ENCODE measurements around the gene KRTAP4-8.
"Not testable (repeated sequence)": the region's sequence is repeated elsewhere in the genome, so short reads cannot be mapped to it uniquely, and the experiment has no call there.

KRTAP4-8 gene

GRCh38 chr17:41098042-41098441 is at the start of gene KRTAP4-8:
KRTAP4-8 (minus strand) TSS chr17:41098142; CDS start chr17:41098084, 58 bp downstream.
- no peak for FAIRE-seq

DNA sequence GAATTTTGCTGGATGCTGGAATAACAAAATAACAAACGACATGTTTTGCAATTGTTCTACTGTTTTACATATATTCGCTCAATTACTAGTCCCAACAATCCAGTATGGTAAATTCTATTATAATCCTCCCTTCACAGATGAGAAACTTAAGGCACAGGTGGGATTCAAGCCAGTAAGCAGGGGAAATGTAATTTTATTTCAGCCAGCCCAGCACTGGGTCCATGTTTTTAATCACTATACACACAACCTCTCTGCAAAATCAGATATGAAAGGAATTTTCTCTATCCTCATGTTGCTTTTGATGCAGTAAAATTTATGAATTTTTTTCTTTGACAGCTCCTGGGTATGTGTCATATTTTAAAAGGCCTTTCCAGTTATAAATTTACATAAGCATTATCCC is 47.3 kb upstream of the KRTAP4-8 start:
- no peak for FAIRE-seq

GRCh38 chr17:41144846-41145245 is 46.9 kb upstream of the KRTAP4-8 start:
- no peak for FAIRE-seq

GRCh38 chr17:41141361-41141760 is 43.4 kb upstream of the KRTAP4-8 start:
- no peak for FAIRE-seq

DNA sequence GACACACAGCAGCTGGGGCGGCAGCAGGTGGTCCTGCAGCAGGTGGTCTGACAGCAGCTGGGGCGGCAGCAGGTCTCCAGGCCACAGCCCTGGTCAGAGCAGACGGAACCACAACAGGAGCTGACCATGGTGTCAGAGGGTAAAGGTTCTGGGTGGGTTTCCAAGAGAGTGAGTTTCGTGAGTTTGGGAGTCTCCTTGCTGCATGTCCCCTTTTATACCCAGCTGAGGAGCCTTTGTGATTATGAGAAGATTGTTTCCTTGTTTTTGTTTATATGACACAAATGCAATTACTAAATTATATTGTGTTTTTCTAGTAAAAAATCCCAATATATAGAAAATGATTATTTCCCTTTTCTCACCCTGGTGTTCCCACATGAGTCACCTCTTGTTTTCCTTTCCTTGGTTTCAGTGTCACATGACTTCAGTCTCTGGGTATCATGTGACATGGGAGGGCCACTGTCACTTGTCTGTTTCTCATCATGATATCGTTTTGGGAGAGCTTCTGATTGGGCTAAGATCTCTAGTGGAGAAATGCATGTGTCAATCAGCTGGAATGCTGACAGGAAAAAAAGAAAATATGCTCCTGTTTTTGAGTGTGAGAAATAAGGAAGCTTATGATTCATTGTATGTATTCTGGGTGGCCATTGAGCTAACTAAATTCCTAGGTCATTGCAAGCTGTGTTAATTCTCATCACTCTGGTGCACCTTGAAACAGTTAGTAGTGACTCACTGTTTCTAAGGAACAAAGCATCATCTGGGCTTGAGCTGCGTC is 42.6 kb upstream of the KRTAP4-8 start, which contains the start of gene KRTAP4-6:
Gene KRTAP4-6, minus strand, starts transcription at position 185 of the 772 bp plus-strand sequence. Its CDS starts 57 bp downstream, at position 128.
- no peak for FAIRE-seq

- FAIRE-seq = not testable (repeated sequence)
These were observed 41.9 kb upstream of the KRTAP4-8 start for GRCh38 chr17:41139865-41140264.

DNA sequence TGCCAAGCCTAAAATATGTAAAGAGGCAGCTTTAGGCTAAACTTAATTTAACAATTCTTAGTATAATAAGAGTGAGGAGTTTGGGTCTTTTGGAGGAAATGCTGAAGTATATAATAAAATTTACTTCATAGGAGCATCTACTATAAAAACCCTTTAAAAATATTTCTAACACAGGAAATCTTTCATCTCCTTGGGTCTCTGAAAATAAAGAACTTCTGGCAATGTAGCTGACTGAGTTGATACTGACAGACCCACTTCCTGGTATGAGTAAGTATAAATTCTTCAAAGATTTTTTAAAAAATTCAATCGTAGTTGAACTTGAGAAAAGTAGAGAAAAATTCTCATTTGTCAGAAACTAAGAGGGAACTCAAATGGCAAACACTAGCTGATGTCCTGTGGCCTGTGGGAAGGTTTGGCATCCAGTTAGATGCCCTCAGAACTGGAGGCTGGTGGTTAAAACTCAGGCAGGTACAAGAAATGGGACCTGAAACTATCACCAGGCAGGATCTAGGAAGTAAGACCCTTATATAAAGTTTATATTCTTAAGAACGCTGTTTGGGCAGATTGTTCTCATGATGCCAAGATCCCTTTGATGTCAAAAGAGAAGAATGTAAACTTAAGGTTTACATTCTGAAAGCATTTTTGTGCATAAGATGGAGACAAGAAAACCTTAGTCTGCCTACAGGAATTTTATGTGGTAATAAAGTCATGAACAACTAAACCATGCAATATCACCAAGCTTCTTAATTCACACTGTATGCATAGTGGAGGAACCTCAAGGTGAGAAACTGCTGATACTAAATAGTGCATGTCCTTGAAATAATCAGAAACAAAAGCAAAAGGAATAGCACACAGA is 36.2 kb upstream of the KRTAP4-8 start:
- no peak for FAIRE-seq

GRCh38 chr17:41131979-41132378 is 34.0 kb upstream of the KRTAP4-8 start:
- FAIRE-seq = no peak

DNA sequence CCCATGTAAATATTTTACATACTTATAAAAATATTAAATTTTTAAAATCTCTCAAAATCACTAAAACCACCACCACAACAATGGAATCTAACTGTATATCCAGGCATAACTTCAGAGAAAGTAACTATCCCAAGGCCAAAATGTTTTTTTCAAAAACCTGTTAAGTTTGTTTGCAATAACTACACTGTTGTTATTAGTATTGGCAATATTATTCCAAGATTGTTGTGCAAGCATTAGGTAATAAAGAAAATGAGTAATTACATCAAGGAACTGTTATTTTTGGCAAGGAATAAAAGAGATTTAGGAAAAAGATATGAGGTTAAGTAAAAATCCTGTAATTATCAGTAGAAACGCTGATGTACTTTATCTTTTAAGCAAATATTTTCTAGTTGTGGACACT is 29.4 kb upstream of the KRTAP4-8 start:
- FAIRE-seq = no peak

DNA sequence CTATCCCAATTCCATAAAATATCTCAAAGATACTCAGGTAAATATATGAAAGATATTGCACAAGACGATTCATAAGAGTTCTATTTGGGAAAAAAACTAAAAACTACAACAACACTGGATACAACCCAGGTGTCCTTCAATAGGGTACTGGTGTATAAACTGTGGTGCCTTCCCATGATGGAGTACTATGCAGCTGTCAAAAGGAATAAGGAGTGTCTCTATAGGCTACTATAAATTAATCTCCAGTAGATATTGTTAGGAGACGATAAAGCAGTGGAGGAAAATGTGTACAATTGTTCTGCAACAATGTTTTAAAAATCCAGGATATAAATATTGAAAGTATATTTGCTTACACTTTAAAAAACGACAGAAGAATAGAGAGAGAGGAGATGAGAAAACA is 28.5 kb upstream of the KRTAP4-8 start:
- FAIRE-seq = no peak

DNA sequence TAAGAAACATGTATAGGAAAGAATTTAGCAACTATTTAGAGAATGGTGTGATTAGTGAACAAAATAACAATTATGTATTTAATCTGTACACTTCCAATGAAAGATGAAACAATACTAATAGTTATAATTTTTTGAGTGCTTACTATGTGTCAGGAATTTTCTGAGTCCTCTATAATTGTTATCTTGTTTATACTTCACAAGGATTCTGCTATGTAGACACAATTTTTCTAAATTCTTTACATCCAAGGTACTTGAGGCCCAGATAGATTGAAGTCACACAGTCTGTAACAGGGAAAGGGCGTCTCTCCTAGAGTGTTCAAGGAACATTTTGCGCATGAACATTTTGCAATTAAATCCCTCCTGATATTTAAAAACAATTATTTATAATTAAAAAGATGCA is 27.1 kb upstream of the KRTAP4-8 start:
- no peak for FAIRE-seq

DNA sequence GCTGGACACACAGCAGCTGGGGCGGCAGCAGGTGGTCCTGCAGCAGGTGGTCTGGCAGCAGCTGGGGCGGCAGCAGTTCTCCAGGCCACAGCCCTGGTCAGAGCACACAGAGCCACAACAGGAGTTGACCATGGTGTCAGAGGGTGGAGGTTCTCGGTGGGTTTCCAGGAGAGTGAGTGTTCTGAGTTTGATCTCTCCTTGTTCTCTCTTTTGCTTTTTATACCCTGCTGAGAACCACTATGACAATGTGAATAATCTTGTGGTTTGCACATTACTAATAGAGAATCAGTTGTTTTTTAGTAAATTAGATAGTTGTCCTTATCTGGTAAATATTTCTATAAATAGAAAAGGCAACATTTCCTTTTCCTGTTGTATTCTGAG is 26.0 kb upstream of the KRTAP4-8 start, which contains the start of gene KRTAP4-12:
Gene KRTAP4-12, minus strand, starts transcription at position 192 of the 381 bp plus-strand sequence. Its CDS starts 60 bp downstream, at position 132.
- not testable (repeated sequence) for FAIRE-seq

DNA sequence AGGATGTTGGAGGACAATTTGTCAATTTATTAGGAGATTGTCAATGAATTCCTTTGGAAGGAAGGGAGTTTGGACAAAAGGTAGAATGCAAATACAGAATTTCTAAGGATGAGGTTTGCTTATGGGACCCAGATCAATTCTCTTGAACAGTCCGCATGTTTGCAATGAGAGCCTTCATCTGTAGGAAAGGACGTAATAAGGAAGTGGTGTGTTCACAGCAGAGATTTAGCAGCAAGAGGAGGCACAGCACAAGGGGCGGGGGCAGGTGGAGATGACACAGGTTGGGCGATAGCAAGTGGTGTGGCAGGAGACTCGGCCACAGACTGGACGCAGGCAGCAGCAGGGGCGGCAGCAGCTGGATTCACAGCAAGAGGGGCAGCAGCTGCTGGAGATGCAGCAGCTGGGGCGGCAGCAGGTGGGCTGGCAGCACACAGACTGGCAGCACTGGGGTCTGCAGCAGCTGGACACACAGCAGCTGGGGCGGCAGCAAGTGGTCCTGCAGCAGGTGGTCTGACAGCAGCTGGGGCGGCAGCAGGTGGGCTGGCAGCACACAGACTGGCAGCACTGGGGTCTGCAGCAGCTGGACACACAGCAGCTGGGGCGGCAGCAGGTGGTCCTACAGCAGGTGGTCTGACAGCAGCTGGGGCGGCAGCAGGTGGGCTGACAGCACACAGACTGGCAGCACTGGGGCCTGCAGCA is 25.5 kb upstream of the KRTAP4-8 start:
- not testable (repeated sequence) for FAIRE-seq

DNA sequence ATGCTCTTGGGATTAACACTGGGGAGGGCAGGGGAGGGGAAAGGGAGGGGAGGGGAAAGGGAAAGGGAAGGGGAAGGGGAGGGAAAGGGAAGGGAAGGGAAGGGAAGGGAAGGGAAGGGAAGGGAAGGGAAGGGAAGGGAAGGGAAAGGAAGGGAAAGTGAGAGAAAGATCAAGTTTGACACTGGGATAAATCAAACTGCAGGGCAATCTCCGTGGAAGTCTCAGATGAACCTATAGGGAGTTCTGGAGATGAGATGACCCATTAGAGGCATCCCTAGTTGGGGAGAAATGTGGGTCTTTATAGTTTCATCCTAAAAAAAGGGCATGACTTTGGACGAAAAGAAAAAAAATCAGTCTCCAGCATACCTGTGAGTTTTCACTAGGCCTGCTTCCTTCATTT is 23.8 kb upstream of the KRTAP4-8 start:
- FAIRE-seq = no peak

DNA sequence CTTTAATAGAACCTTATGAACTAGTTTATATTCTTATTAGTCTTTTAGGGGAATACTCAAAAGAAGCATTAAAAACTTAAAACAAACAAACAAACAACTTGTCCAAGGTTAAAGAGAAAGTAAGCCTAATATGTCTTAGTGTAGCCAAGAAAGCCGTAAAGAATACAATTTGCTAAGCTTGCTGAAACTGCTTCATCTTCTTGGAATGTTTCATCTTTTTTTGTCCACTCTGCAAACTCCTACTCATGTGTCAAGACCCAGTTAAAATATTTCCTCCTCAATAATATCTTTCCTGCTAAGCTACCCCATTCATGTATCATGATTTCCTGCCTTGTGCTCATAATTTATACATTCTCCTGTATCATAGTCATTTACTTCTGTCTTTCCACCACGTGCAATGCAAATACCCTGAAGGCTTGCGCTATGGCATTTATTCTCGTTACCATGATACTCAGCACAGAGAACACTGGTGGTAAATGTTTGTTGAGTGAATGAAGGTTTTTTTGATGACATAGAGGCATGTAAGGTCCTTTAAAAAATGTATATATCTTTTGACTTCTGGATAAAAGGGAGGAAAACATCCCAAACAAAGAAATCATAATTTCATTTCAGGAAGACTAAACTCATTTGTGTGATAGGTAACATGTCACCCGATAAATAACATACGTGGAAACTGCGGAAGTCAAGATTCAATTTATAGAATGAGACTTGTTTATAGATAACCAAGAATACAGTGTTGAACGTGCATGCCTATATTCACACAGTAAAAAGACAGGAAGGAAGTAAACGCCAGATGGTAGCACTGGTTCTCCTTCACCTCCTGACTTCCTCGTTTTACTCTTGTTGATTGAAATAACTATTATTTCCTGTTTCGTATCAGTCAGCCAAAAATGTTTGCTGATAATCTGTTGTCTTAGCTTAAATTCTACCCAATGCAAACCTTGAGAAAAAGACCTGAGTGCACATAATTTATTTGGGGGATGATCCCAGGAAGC is 22.1 kb upstream of the KRTAP4-8 start:
- FAIRE-seq = not testable (repeated sequence)

DNA sequence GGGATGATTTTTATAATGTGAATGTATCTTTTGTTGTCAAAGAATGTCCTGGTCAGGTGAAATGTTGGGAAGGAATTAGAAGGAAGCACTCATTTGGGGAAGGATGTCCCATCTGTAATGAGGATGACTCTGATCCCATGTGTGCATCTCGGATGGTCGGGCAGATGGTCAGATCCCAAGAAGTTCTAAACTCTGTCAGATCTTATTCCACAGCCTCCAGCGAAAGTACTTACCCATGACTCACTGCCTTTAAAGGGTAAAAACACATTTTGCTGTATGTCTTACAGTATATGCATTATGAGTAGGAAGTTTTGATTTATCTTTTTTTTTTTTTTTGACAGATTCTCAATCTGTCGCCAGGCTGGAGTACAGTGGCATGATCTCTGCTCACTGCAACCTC is 20.8 kb upstream of the KRTAP4-8 start:
- no peak for FAIRE-seq

DNA sequence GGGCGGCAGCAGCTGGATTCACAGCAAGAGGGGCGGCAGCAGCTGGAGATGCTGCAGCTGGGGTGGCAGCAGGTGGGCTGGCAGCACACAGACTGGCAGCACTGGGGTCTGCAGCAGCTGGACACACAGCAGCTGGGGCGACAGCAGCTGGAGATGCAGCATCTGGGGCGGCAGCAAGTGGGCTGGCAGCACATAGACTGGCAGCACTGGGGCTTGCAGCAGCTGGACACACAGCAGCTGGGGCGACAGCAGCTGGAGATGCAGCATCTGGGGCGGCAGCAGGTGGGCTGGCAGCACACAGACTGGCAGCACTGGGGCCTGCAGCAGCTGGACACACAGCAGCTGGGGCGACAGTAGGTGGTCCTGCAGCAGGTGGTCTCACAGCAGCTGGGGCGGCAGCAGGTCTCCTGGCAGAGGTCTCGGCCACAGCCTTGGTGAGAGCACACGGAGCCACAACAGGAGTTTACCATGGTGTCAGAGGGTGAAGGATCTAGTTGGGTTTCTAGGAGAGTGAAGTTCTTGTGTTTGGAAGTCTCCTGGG is 20.0 kb upstream of the KRTAP4-8 start, which contains the start of gene KRTAP4-11:
Gene KRTAP4-11, minus strand, starts transcription at position 528 of the 541 bp plus-strand sequence. Its CDS starts 58 bp downstream, at position 470.
- FAIRE-seq = not testable (repeated sequence)

GRCh38 chr17:41116297-41116696 is 18.4 kb upstream of the KRTAP4-8 start:
- no peak for FAIRE-seq

DNA sequence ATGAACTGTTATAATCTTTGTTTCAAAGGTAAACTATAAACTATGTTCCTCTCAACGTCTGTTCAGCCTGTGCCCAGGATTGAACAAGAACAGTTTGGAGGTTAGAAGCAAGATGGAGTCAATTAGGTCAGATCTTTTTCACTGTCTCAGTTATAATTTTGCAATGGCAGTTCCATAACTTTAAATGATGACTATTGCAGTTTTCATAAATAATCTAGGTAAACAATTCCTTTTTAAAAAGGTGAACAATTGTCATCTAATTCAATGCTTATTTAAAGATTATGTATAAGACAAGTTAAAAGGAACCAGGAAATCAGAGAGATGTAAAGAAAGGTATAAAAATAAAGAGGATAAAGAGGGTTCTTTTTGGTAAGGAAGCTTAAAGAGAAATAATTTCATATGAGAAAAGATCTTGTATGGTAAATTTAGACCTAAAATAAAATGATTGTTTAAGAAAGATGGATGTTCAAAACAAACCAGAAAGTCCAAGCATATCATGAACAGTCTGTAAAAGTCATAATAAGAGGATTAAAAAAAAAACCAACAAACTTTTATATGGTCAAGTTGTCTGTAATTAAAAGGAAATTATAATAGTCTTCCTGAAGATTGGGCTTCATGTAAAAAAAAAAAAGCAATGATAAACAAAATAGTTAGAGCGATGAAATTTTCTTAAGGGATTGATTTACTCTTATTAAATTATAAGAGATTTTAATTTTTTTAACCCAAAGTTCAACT is 13.4 kb upstream of the KRTAP4-8 start:
- FAIRE-seq = peak; percentile 43

GRCh38 chr17:41108728-41109386 is 10.9 kb upstream of the KRTAP4-8 start:
- not testable (repeated sequence) for FAIRE-seq

Measured in islet of Langerhans (tissue), 1 donor.